Stimulated activated CD4-positive, alpha-beta T cell treated with anti-CD3 and anti-CD28 coated beads, Interleukin-4, amount 100 ng/mL, for 24 hours (primary cell): Measurements from ENCODE around the gene ADAMTSL2.

Experiments
- DNase-seq: peaks from one replicate; pipeline ENCODE4 v3.0.0-alpha.2; 2020

The ADAMTSL2 gene

DNA sequence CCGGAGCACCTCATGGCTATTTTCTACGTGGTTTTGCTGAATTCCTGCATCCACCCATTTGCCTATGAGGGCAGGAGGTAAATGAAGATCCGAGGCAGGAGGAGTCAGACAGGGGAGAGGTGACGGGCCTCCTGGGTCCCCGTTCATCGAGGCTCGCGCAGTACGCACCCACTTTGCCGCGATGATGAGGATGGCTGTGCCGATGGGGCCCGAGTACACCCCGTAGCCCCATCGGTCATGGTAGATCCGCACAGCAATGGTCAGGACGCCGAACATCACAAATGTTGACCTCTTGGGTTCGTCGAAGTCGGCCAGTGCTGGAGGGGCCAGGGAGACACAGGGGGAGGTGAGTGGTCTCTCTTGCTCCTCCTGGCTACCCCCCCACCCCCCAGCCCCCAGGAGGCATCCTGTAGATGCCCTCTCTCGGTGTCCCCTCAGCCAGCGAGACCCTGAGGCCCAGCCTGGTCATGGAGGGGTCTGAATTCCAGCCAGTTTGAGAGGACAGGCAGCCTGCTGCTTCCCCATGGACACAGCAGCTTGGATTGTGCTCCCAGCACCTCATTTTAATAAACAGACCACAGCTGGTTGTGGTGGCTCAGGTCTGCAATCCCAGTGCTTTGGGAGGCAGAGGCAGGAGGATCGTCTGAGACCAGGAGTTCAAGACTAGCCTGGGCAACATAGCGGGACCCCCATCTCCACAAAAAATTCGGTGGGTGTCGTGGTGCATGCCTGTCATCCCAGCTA, 15.6 kb upstream of the ADAMTSL2 start:
- DNase-seq: no peak

GRCh38 chr9:133519693-133520092, 14.8 kb upstream of the ADAMTSL2 start:
- no peak for DNase-seq

- DNase-seq: no peak
Measured at GRCh38 chr9:133520121-133520835, 14.2 kb upstream of the ADAMTSL2 start.

DNA sequence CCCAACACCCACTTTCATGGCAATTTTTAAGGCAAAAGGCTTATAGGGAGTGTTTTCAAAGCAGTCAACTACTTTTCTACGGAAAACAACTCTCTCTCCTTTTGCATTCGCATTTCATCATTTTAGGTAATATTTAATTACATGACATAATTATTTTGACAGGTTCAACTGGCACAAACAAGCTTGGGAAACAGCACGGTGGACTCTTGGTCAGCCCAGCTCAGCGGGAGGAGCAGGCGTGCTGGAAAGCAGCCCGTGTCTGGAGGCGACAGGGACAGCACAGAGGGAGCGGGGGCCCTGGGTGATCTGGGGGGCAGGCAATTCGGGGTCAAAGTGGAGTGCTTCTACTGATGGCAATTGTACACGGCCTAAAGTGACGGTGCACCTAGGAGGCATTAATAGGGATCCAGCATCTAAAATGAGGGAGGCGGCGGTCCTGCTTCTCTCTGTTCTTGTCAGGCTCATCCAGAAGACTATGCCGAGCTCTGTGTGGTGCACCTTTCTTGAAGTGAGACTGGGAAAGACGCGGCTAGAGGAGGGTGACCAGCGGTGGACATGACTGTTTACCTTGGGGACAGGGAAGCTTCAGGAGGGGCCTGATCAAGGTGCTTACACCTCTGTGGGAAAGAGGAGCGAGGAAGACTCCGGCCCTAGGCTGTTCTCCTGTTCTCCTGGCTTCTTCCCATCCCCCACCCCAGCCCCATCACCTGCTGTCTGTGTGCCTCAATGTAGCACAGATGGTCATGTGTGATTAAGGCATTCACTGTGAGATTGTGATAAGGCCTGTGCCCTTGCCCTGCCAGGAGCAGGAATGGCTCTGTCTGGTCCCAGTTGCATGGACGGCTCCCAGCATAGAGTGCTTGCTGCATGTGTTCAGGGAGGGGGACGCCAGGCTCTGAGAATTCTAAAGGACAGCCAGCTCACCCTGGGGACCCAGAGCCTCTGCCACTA, 13.1 kb upstream of the ADAMTSL2 start:
- no peak for DNase-seq

DNA sequence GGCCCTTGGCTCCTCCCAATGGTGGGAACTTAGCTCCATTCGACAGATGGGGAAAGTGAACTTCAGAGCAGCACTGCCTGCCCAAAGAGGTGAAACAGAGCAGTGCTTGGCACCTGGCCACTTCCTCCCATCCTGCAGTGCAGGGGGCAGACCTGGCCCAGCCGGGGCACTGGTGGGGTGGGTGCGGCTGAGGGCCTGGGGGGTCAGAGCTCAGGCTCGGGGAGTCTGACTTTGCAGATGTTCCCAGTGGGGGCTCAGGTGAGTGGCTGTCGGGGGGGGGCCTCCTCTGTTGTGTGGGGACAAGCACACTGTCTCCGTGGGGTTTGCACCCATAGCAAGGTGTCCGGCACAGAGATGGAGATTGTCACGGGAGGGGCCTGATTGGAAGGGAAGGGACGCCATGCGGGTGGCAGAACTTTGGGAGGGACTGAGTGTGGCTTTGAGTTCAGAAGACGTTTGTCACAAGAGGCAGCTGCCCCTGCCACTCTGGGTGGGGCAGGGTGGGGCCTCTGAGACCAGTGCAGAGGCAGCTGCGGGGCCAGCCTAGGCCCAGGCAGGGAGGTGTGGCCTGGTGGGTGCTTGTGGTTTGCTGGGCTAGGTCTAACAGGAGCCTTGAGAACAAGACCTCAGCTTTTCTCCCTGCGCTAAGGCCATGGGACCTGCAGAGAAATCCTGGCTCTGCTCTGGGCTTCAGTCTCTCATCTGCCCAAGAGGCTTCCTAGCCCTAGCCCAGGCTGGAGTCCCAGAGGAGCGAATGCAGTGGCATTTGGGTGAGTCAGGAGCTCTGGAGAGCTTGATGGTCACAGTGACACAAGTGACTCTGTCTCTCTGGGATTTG, 12.2 kb upstream of the ADAMTSL2 start:
- no peak for DNase-seq

DNA sequence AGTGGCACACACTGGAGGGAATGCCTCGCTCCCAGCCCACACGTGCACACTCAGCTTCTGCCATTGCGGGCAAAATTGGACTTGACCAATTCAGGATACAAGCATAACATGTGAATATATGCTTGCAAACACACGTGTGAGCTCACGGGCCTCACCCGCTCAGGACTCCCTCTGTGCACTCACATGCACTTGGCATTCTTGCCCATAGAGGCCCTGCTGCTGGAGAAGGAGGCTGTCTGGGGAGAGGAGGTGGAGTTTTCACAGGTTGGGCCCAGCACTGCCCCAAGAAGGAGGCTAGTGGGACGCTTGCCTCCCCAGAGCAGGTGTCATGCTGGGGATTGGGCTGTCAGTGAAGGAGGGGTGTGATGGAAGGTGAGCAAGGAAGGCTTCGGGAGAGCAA, 11.4 kb upstream of the ADAMTSL2 start:
- no peak for DNase-seq

- no peak for DNase-seq
Measured at GRCh38 chr9:133524146-133524545, 10.4 kb upstream of the ADAMTSL2 start.

GRCh38 chr9:133524679-133525228, 9.8 kb upstream of the ADAMTSL2 start, which contains the start of gene MYMK:
TSS of gene MYMK (minus strand) at chr9:133524959. CDS start at chr9:133524844, 115 bp downstream.
- no peak for DNase-seq

- DNase-seq: no peak
Measured at GRCh38 chr9:133525677-133526076, 8.8 kb upstream of the ADAMTSL2 start.

DNA sequence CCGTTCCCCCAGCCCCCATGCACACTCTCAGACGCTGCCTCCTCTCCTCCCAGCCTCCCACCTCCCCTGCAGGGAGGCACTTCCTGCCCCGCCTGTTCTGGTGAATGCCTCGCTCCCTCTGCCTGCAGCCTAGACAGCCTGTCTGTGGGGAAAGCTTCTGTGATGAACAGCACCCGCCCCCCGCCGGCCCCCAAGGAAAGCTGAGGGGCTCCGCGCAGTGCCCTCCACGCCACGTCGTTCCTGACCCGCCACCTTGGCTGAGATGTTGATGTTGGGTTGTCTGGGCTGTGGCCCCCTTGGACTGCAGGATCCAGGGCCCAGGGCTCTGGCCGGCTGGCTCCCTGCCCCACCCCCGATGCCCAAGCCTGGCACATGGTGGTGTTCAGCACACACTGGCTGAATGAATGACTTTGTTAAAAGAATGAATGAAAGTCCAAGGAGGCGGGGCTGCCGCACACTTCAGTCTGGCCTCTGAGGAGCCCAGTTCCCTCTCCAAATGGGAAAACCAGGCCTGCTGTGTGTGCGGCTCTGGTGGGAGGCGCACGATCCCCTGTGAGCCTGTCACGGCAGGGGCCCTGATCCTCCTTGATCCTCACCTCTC, 7.7 kb upstream of the ADAMTSL2 start:
- no peak for DNase-seq

GRCh38 chr9:133527444-133527920, 7.0 kb upstream of the ADAMTSL2 start:
- no peak for DNase-seq

GRCh38 chr9:133528001-133528875, 6.3 kb upstream of the ADAMTSL2 start:
- no peak for DNase-seq

- no peak for DNase-seq
Measured at GRCh38 chr9:133528876-133529241, 5.6 kb upstream of the ADAMTSL2 start.

DNA sequence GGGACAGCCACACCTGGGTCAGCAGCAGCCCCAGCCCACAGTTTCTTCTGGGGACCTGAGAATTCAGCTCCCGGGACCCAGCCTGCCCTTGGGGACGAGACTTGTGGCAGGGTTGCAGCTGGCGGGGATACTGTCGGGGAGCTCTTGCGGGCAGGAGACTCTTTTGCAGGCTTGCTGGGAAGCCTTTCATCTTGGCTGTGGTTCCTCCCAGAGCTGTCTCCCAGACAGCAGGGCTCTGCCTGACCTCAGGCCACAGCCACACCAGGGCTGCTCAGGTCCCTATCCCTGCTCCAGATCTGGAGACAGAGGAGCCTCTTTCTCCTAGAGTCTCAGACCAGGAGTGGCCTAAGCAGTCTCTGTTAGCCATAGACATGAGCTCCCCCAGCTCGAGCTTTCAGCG, 5.0 kb upstream of the ADAMTSL2 start:
- DNase-seq: no peak

DNA sequence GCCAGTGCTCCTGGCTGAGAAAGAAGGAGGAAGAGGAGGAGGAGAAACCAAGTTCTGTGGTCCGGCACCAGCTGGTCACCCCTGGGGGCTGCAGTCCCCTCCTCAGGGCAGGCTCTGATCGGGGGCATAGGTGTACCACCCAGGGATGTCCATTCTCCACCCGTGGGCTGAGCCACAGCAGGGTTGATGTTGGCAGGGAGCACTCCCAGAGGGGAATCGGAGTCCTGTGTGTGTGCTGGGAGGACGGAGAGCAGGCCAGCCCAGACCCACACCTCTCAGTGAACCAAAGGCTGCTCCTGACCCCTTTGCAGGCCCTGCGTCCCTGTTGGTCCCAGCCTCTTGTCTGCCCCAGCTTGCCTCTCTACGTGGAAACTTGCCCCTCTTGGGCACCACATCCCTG, 4.6 kb upstream of the ADAMTSL2 start:
- no peak for DNase-seq

DNA sequence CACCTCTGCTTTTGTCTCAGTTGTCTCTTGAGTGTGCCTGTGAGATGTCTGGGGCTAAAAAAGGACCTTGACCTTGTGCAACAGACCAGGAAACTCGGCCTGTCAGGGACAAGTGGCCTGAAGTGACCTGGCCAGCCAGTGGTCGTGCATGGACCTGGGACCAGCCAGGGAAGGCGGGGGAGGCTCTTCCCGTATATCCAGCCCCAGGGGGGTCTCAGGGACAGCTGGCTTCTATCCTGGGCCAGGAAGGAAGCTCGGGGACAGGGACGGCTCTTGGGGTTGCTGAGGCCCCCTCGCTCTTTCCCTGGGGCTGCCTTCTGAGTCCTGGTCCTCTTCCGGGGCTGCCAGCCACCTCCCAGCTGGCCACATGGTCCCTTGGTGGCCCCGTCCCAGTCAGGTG, 3.2 kb upstream of the ADAMTSL2 start:
- no peak for DNase-seq

DNA sequence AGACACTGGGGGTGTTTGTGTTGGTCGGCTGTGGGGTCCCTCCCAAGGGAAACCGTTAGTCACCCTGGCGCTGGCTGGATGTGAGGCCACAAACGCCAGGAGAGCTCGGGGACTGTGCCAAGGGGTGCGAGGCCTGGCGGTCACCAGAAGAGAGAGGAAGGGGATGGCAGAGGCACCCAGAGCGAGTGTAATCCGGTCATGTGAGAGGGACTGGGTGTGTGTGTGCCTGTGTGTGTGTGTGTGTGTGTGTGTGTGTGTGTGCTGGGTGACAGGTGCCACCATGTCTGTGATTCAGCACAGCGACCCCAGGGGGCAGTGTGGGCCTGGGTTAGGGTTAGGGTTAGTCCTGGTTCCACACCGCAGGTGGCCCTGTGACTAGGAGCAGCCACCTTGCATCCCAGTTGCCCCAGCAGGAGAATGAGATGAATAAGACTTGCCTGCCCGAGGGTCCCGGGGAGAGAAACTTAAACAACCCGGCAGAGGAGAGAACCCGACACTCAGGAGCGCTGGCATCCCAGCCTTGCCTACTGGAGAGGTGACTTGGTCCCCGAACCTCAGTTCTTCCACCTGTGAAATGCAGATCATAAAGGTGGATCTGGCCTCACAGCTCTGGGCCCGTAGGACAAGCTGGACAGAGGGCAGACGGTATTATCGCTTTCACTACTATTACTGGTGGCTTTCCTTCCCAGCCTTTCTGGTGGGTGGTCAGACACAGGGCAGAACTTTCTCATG, 1.4 kb upstream of the ADAMTSL2 start:
- peak; percentile 66 for DNase-seq

- no peak for DNase-seq
Measured at GRCh38 chr9:133533857-133534256, 647 bp upstream of the ADAMTSL2 start.

GRCh38 chr9:133535306-133535877, 888 bp downstream of the ADAMTSL2 start:
- DNase-seq: no peak
